Activated T-cell treated with anti-CD3 and anti-CD28 coated beads, Interleukin-2, amount 50 U/mL, for 4 hours (primary cell): ENCODE measurements around the gene OCRL. TPM values are rescaled to one million over a fixed set of nuclear protein-coding genes. Genes with fewer than 3 reads are reported as not detected.

ENCODE experiments used
- ATAC-seq, 2 donors: fragments of 200-7000 bp; cut with Tn5 transposase; one replicate each; pipeline ENCODE4 v1.10.0; 2021
- DNase-seq: peaks from one replicate; pipeline ENCODE4 v3.0.0-alpha.2; 2020
- H3K27me3 Mint-ChIP-seq: one replicate; pipeline ENCODE4 v1.8.0; 2021; ENCODE audit warnings: low read depth, mixed read lengths
- H3K36me3 Mint-ChIP-seq: one replicate; pipeline ENCODE4 v1.8.0; 2022; ENCODE audit warnings: mixed read lengths; ENCODE audit not compliant: insufficient read depth
- H3K4me1 Mint-ChIP-seq: one replicate; pipeline ENCODE4 v1.8.0; 2021; ENCODE audit warnings: low read depth, mixed read lengths
- H3K4me3 Mint-ChIP-seq: one replicate; pipeline ENCODE4 v1.8.0; 2021; ENCODE audit warnings: mild to moderate bottlenecking, moderate library complexity, mixed read lengths
- H3K9me3 Mint-ChIP-seq: one replicate; pipeline ENCODE4 v1.8.0; 2021; ENCODE audit warnings: mixed read lengths
- total RNA-seq, 3 donors: library from RNA; stranded (reverse); gene quantifications; one replicate each; pipeline ENCODE4 v1.2.1, GENCODE V29; 2021

OCRL gene
- total RNA-seq, 3 donors from 2014 or later: 2.8 to 3.0 (median 3.0) TPM

GRCh38 chrX:129585691-129586090 is 45.6 kb downstream of the OCRL start:
- ATAC-seq (no peak), DNase-seq (no peak)
- Mint-ChIP-seq H3K36me3 (peaks cover 6% of the 10 kb centered on the region), H3K9me3 (no peaks in the 10 kb centered on the region), H3K27me3 (no peaks in the 10 kb centered on the region), H3K4me3 (no peak overlapping the region), H3K4me1 (no peaks in the 10 kb centered on the region)

- ATAC-seq: no peak
- Mint-ChIP-seq H3K27me3 (no peaks in the 10 kb centered on the region), H3K4me1 (no peaks in the 10 kb centered on the region), H3K9me3 (no peaks in the 10 kb centered on the region), H3K4me3 (no peak overlapping the region), H3K36me3 (peaks cover 6% of the 10 kb centered on the region)
- DNase-seq: no peak
Observed at GRCh38 chrX:129586446-129586845, 46.4 kb downstream of the OCRL start.

GRCh38 chrX:129590596-129590995 is 50.5 kb downstream of the OCRL start:
- DNase-seq (no peak), ATAC-seq (no peak)
- Mint-ChIP-seq H3K9me3 (no peaks in the 10 kb centered on the region), H3K4me3 (no peak overlapping the region), H3K36me3 (peaks cover 6% of the 10 kb centered on the region), H3K27me3 (no peaks in the 10 kb centered on the region), H3K4me1 (no peaks in the 10 kb centered on the region)

- H3K27me3 Mint-ChIP-seq: no peaks in the 10 kb centered on the region
- no peaks in the 10 kb centered on the region for H3K9me3 Mint-ChIP-seq
- peaks cover 6% of the 10 kb centered on the region for H3K36me3 Mint-ChIP-seq
- no peak overlapping the region for H3K4me3 Mint-ChIP-seq
- DNase-seq (no peak), ATAC-seq (no peak)
- H3K4me1 Mint-ChIP-seq: no peaks in the 10 kb centered on the region
Observed at GRCh38 chrX:129593137-129593536, 53.1 kb downstream of the OCRL start.

- H3K4me1 Mint-ChIP-seq: no peaks in the 10 kb centered on the region
- no peaks in the 10 kb centered on the region for H3K9me3 Mint-ChIP-seq
- DNase-seq (no peak), ATAC-seq (no peak)
- H3K36me3 Mint-ChIP-seq: peaks cover 4% of the 10 kb centered on the region
- no peak overlapping the region for H3K4me3 Mint-ChIP-seq
- H3K27me3 Mint-ChIP-seq: no peaks in the 10 kb centered on the region
Observed at GRCh38 chrX:129594781-129595180, 54.7 kb downstream of the OCRL start.

GRCh38 chrX:129596077-129596476 is 56.0 kb downstream of the OCRL start:
- no peak overlapping the region for H3K4me3 Mint-ChIP-seq
- ATAC-seq: no peak
- no peak for DNase-seq
- no peaks in the 10 kb centered on the region for H3K27me3 Mint-ChIP-seq
- H3K36me3 Mint-ChIP-seq: no peaks in the 10 kb centered on the region
- no peaks in the 10 kb centered on the region for H3K4me1 Mint-ChIP-seq
- no peaks in the 10 kb centered on the region for H3K9me3 Mint-ChIP-seq

GRCh38 chrX:129597905-129598304 is 57.8 kb downstream of the OCRL start:
- Mint-ChIP-seq H3K4me1 (peaks cover 8% of the 10 kb centered on the region), H3K36me3 (no peaks in the 10 kb centered on the region), H3K27me3 (no peaks in the 10 kb centered on the region), H3K9me3 (no peaks in the 10 kb centered on the region), H3K4me3 (no peak overlapping the region)
- DNase-seq (no peak), ATAC-seq (no peak)

- no peaks in the 10 kb centered on the region for H3K9me3 Mint-ChIP-seq
- H3K4me1 Mint-ChIP-seq: peaks cover 17% of the 10 kb centered on the region
- DNase-seq (no peak), ATAC-seq (no peak)
- no peak overlapping the region for H3K4me3 Mint-ChIP-seq
- no peaks in the 10 kb centered on the region for H3K36me3 Mint-ChIP-seq
- no peaks in the 10 kb centered on the region for H3K27me3 Mint-ChIP-seq
Observed at GRCh38 chrX:129599499-129599898, 59.4 kb downstream of the OCRL start.

GRCh38 chrX:129599996-129600395 is 59.9 kb downstream of the OCRL start:
- peaks cover 19% of the 10 kb centered on the region for H3K4me1 Mint-ChIP-seq
- H3K4me3 Mint-ChIP-seq: no peak overlapping the region
- no peak for ATAC-seq
- H3K9me3 Mint-ChIP-seq: no peaks in the 10 kb centered on the region
- H3K27me3 Mint-ChIP-seq: no peaks in the 10 kb centered on the region
- no peak for DNase-seq
- H3K36me3 Mint-ChIP-seq: no peaks in the 10 kb centered on the region

- ATAC-seq: peak in 1 of 2 donors; percentile 43
Observed at GRCh38 chrX:129600981-129601424, 60.9 kb downstream of the OCRL start.

GRCh38 chrX:129606918-129607317 is 66.9 kb downstream of the OCRL start:
- H3K4me1 Mint-ChIP-seq: peaks cover 20% of the 10 kb centered on the region
- ATAC-seq (peak; percentile 44 to 61), DNase-seq (peak; percentile 63)
- no peak overlapping the region for H3K4me3 Mint-ChIP-seq
- no peaks in the 10 kb centered on the region for H3K27me3 Mint-ChIP-seq
- H3K9me3 Mint-ChIP-seq: no peaks in the 10 kb centered on the region
- no peaks in the 10 kb centered on the region for H3K36me3 Mint-ChIP-seq

More at GRCh38 chrX:129600981-129601424, 60.9 kb downstream of the OCRL start:
- no peaks in the 10 kb centered on the region for H3K27me3 Mint-ChIP-seq
- no peaks in the 10 kb centered on the region for H3K9me3 Mint-ChIP-seq
- H3K36me3 Mint-ChIP-seq: no peaks in the 10 kb centered on the region
- peaks cover 23% of the 10 kb centered on the region for H3K4me1 Mint-ChIP-seq
- no peak overlapping the region for H3K4me3 Mint-ChIP-seq
- DNase-seq: no peak

GRCh38 chrX:129608496-129608895 is 68.4 kb downstream of the OCRL start:
- Mint-ChIP-seq H3K9me3 (no peaks in the 10 kb centered on the region), H3K36me3 (no peaks in the 10 kb centered on the region), H3K27me3 (no peaks in the 10 kb centered on the region), H3K4me1 (peaks cover 17% of the 10 kb centered on the region), H3K4me3 (no peak overlapping the region)
- ATAC-seq (no peak), DNase-seq (no peak)

GRCh38 chrX:129609395-129609794 is 69.3 kb downstream of the OCRL start:
- no peaks in the 10 kb centered on the region for H3K9me3 Mint-ChIP-seq
- H3K4me3 Mint-ChIP-seq: no peak overlapping the region
- H3K27me3 Mint-ChIP-seq: no peaks in the 10 kb centered on the region
- ATAC-seq (no peak), DNase-seq (no peak)
- H3K36me3 Mint-ChIP-seq: no peaks in the 10 kb centered on the region
- peaks cover 16% of the 10 kb centered on the region for H3K4me1 Mint-ChIP-seq

- Mint-ChIP-seq H3K27me3 (no peaks in the 10 kb centered on the region), H3K36me3 (no peaks in the 10 kb centered on the region), H3K4me3 (no peak overlapping the region), H3K4me1 (peaks cover 6% of the 10 kb centered on the region), H3K9me3 (no peaks in the 10 kb centered on the region)
- DNase-seq (no peak), ATAC-seq (no peak)
Observed at GRCh38 chrX:129612396-129612795, 72.3 kb downstream of the OCRL start.

- DNase-seq (no peak), ATAC-seq (no peak)
- Mint-ChIP-seq H3K9me3 (no peaks in the 10 kb centered on the region), H3K4me1 (peaks cover 6% of the 10 kb centered on the region), H3K4me3 (no peak overlapping the region), H3K27me3 (no peaks in the 10 kb centered on the region), H3K36me3 (no peaks in the 10 kb centered on the region)
Observed at GRCh38 chrX:129613596-129613995, 73.5 kb downstream of the OCRL start.
